ENCODE data around the gene CEP164. TPM values are rescaled to one million over a fixed set of nuclear protein-coding genes. Genes with fewer than 3 reads are reported as not detected.

The CEP164 gene
- total RNA-seq, 1 experiment from 2014 or later: 21.0 TPM

DNA sequence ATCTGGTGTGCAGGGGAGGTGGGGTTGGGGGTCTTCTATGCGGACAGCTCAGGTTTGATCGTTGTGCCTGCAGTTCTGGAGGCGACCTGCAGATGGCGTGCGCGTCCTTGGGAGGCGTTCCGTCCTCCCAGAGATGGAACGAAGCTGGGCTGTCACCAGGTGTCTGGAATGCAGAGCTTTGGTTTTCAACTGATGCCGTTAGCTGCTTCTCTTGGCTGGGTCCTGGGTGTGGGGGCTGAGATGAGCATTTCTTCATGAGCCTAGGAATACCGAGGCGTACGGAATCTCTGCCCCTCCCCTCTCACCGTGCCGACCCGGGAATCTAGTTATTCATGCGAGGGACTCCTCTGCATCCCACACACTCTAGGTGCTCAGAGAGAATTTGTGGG lies 98.6 kb downstream of the CEP164 start:
- Mint-ChIP-seq H3K27ac (no peak overlapping the region), H3K36me3 (no peaks in the 10 kb centered on the region), H3K27me3 (ENCODE audit: low read depth) (peaks cover 3% of the 10 kb centered on the region; the same call in 1 of the 2 replicates), H3K4me1 (peaks cover 20% of the 10 kb centered on the region), H3K4me3 (peak overlapping the region; percentile 16; the same call in 1 of the 2 replicates), H3K9me3 (no peaks in the 10 kb centered on the region)
- ATAC-seq (peak; percentile 79), DNase-seq (ENCODE audit: low spot score) (peak; percentile 96)
- ChIA-PET POLR2A (no interaction called here), CTCF (interaction anchor here (0.5 to 6.0 kb wide), 142 partner anchors 12 to 1861 kb away, joined by 3 to 175 read pairs (median 6); partner anchors contain the start of genes CEP164, DSCAML1, PAFAH1B2 and PCSK7)
- TF ChIP-seq, protein P1, sequence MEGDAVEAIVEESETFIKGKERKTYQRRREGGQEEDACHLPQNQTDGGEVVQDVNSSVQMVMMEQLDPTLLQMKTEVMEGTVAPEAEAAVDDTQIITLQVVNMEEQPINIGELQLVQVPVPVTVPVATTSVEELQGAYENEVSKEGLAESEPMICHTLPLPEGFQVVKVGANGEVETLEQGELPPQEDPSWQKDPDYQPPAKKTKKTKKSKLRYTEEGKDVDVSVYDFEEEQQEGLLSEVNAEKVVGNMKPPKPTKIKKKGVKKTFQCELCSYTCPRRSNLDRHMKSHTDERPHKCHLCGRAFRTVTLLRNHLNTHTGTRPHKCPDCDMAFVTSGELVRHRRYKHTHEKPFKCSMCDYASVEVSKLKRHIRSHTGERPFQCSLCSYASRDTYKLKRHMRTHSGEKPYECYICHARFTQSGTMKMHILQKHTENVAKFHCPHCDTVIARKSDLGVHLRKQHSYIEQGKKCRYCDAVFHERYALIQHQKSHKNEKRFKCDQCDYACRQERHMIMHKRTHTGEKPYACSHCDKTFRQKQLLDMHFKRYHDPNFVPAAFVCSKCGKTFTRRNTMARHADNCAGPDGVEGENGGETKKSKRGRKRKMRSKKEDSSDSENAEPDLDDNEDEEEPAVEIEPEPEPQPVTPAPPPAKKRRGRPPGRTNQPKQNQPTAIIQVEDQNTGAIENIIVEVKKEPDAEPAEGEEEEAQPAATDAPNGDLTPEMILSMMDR (IDR thresholded peaks at IDR 0.05): peak; percentile 95
- TF ChIP-seq, protein P2, sequence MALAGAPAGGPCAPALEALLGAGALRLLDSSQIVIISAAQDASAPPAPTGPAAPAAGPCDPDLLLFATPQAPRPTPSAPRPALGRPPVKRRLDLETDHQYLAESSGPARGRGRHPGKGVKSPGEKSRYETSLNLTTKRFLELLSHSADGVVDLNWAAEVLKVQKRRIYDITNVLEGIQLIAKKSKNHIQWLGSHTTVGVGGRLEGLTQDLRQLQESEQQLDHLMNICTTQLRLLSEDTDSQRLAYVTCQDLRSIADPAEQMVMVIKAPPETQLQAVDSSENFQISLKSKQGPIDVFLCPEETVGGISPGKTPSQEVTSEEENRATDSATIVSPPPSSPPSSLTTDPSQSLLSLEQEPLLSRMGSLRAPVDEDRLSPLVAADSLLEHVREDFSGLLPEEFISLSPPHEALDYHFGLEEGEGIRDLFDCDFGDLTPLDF (CRISPR knock-in tag; IDR thresholded peaks at IDR 0.05): no peak

DNA sequence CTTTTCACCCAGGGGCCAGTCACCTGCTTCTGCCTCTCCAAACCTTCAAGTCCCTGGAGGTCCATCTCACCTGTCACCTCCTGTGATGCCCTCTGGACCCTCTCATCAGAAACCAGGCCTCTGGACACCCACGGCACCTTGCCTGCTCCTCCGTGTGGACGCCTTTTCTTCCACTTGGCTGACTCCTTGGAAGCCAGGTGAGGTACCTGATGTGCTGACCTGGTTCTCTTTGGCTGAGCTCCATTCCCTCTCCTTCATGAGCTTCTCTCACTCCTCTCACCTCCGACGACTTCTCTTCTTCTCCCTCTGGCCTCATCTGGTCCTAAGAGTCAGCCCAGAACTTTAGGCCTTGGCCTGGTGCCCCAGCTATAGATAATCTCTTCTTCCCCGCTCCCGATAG lies 99.3 kb downstream of the CEP164 start:
- ChIA-PET POLR2A (no interaction called here), CTCF (interaction anchor here (0.6 to 6.0 kb wide), 69 partner anchors 13 to 626 kb away, joined by 3 to 175 read pairs (median 9); partner anchors contain the start of genes CEP164, DSCAML1, PCSK7 and RNF214)
- Mint-ChIP-seq H3K4me1 (peaks cover 20% of the 10 kb centered on the region), H3K9me3 (no peaks in the 10 kb centered on the region), H3K27ac (no peak overlapping the region), H3K27me3 (ENCODE audit: low read depth) (0 out of 2 replicates have a peak, but pooled peaks cover 3% of the 10 kb centered on the region), H3K4me3 (no peak overlapping the region), H3K36me3 (no peaks in the 10 kb centered on the region)
- DNase-seq (ENCODE audit: low spot score): no peak
- TF ChIP-seq ATF6 (CRISPR knock-in tag; IDR thresholded peaks at IDR 0.05): no peak
- TF ChIP-seq ZBTB21 (CRISPR knock-in tag; IDR thresholded peaks at IDR 0.05; ENCODE audit: borderline replicate concordance): no peak
- TF ChIP-seq ZNF138 (CRISPR knock-in tag; conservative IDR thresholded peaks at IDR 0.05): no peak
- ATAC-seq: no peak

- Mint-ChIP-seq H3K9me3 (no peaks in the 10 kb centered on the region), H3K4me1 (peaks cover 20% of the 10 kb centered on the region), H3K27me3 (ENCODE audit: low read depth) (0 out of 2 replicates have a peak, but pooled peaks cover 3% of the 10 kb centered on the region), H3K36me3 (no peaks in the 10 kb centered on the region), H3K4me3 (no peak overlapping the region), H3K27ac (no peak overlapping the region)
- ChIA-PET CTCF (interaction anchor here (1.1 to 6.0 kb wide), 20 partner anchors 14 to 492 kb away, joined by 3 to 175 read pairs (median 12); no protein-coding TSS in a partner anchor), POLR2A (no interaction called here)
- no peak for TF ChIP-seq TEAD1 (CRISPR knock-in tag; IDR thresholded peaks at IDR 0.05)
- TF ChIP-seq, protein P3, sequence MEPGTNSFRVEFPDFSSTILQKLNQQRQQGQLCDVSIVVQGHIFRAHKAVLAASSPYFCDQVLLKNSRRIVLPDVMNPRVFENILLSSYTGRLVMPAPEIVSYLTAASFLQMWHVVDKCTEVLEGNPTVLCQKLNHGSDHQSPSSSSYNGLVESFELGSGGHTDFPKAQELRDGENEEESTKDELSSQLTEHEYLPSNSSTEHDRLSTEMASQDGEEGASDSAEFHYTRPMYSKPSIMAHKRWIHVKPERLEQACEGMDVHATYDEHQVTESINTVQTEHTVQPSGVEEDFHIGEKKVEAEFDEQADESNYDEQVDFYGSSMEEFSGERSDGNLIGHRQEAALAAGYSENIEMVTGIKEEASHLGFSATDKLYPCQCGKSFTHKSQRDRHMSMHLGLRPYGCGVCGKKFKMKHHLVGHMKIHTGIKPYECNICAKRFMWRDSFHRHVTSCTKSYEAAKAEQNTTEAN (CRISPR knock-in tag; IDR thresholded peaks at IDR 0.05): no peak
- no peak for TF ChIP-seq ZBTB21 (CRISPR knock-in tag; IDR thresholded peaks at IDR 0.05; ENCODE audit: borderline replicate concordance)
- TF ChIP-seq RORB (CRISPR knock-in tag; IDR thresholded peaks at IDR 0.05): no peak
- no peak for TF ChIP-seq ATF1 (CRISPR knock-in tag; IDR thresholded peaks at IDR 0.05)
- TF ChIP-seq NFE2L1 (CRISPR knock-in tag; IDR thresholded peaks at IDR 0.05): no peak
- TF ChIP-seq, protein P4, sequence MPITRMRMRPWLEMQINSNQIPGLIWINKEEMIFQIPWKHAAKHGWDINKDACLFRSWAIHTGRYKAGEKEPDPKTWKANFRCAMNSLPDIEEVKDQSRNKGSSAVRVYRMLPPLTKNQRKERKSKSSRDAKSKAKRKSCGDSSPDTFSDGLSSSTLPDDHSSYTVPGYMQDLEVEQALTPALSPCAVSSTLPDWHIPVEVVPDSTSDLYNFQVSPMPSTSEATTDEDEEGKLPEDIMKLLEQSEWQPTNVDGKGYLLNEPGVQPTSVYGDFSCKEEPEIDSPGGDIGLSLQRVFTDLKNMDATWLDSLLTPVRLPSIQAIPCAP (CRISPR knock-in tag; IDR thresholded peaks at IDR 0.05): no peak
- TF ChIP-seq ETV6 (CRISPR knock-in tag; IDR thresholded peaks at IDR 0.05): no peak
- DNase-seq (ENCODE audit: low spot score): no peak
- ATAC-seq: no peak
These were observed 99.8 kb downstream of the CEP164 start for GRCh38 chr11:117427356-117427874.
